SU-DHL-6 (cell line): ENCODE measurements around the gene ATP1A4.

Source experiments
- H2AFZ ChIP-seq: fragments of 200-600 bp; sonication (generic); 2 replicates; pipeline ENCODE4 v1.6.1; 2014; ENCODE audit warnings: low read depth, mild to moderate bottlenecking, moderate library complexity, mixed read lengths, antibody characterized with exemption, low read length; ENCODE audit not compliant: severe bottlenecking
- H3F3A ChIP-seq: fragments of 200-600 bp; shearing (Covaris generic); 2 replicates; pipeline ENCODE4 v1.6.0; 2016; ENCODE audit warnings: antibody characterized with exemption, mild to moderate bottlenecking; ENCODE audit not compliant: insufficient read depth
- H3K27ac ChIP-seq: fragments of 200-600 bp; sonication (generic); 2 replicates; pipeline ENCODE4 v1.5.1; 2016; ENCODE audit warnings: low read depth, mild to moderate bottlenecking, low read length, moderate library complexity, mixed read lengths
- H3K27me3 ChIP-seq: fragments of 200-600 bp; sonication (generic), shearing (Covaris generic); 2 replicates; pipeline ENCODE4 v1.6.0; 2014; ENCODE audit warnings: mild to moderate bottlenecking, low read length
- H3K36me3 ChIP-seq: fragments of 200-600 bp; sonication (generic); 2 replicates; pipeline ENCODE4 v1.6.1; 2014; ENCODE audit warnings: mild to moderate bottlenecking, low read length, mixed read lengths
- H3K4me2 ChIP-seq: fragments of 300-600, 200-600 bp; shearing (Covaris generic), sonication (generic); 2 replicates; pipeline ENCODE4 v1.6.0; 2014; ENCODE audit warnings: low read length, low read depth, mild to moderate bottlenecking; ENCODE audit not compliant: poor library complexity, severe bottlenecking
- H3K4me3 ChIP-seq: fragments of 200-600 bp; sonication (generic); 2 replicates; pipeline ENCODE4 v1.5.1; 2014; ENCODE audit warnings: antibody characterized with exemption, low read length, mild to moderate bottlenecking, mixed read lengths; ENCODE audit not compliant: insufficient read depth, poor library complexity, severe bottlenecking
- H3K79me2 ChIP-seq: fragments of 200-600 bp; sonication (generic); 2 replicates; pipeline ENCODE4 v1.6.1; 2014; ENCODE audit warnings: mild to moderate bottlenecking, low read length, moderate library complexity; ENCODE audit not compliant: insufficient read depth
- H3K9ac ChIP-seq: fragments of 200-600 bp; sonication (generic); 2 replicates; pipeline ENCODE4 v1.7.0; 2014; ENCODE audit warnings: mild to moderate bottlenecking, low read length
- H3K9me2 ChIP-seq: fragments of 200-600 bp; sonication (generic); replicated peaks from 2 replicates; pipeline ENCODE4 v1.6.1; 2014; ENCODE audit warnings: low read length; ENCODE audit not compliant: insufficient read depth
- H3K9me3 ChIP-seq: fragments of 200-600 bp; sonication (generic); 2 replicates; pipeline ENCODE4 v1.6.1; 2014; ENCODE audit warnings: low read length, mixed read lengths; ENCODE audit not compliant: insufficient read depth
- H4K20me1 ChIP-seq: fragments of 200-600 bp; sonication (generic); 2 replicates; pipeline ENCODE4 v1.6.1; 2014; ENCODE audit warnings: low read depth, mild to moderate bottlenecking, antibody characterized with exemption, low read length, moderate library complexity, mixed read lengths
- EZH2phosphoT487 ChIP-seq: fragments of 200-600 bp; sonication (generic), shearing (Covaris generic); conservative IDR thresholded peaks from 2 replicates; pipeline ENCODE4 v1.6.1; 2018; ENCODE audit warnings: mild to moderate bottlenecking, antibody characterized with exemption, low read length, moderate library complexity, mixed read lengths
- TF ChIP-seq, protein P1 (sequence below): fragments of 200-600 bp; sonication (generic); IDR thresholded peaks from one replicate; pipeline ENCODE4 v1.5.1; 2017; ENCODE audit warnings: antibody characterized with exemption, mild to moderate bottlenecking, low read length, moderate library complexity; ENCODE audit not compliant: insufficient read depth, poor library complexity, severe bottlenecking

Gene ATP1A4

GRCh38 chr1:160113407-160113806 lies 38.0 kb upstream of the ATP1A4 start:
- no peaks in the 10 kb centered on the region for H3K9me2 ChIP-seq
- TF ChIP-seq EZH2phosphoT487, result no peak
- TF ChIP-seq, protein P1, sequence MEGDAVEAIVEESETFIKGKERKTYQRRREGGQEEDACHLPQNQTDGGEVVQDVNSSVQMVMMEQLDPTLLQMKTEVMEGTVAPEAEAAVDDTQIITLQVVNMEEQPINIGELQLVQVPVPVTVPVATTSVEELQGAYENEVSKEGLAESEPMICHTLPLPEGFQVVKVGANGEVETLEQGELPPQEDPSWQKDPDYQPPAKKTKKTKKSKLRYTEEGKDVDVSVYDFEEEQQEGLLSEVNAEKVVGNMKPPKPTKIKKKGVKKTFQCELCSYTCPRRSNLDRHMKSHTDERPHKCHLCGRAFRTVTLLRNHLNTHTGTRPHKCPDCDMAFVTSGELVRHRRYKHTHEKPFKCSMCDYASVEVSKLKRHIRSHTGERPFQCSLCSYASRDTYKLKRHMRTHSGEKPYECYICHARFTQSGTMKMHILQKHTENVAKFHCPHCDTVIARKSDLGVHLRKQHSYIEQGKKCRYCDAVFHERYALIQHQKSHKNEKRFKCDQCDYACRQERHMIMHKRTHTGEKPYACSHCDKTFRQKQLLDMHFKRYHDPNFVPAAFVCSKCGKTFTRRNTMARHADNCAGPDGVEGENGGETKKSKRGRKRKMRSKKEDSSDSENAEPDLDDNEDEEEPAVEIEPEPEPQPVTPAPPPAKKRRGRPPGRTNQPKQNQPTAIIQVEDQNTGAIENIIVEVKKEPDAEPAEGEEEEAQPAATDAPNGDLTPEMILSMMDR, result no peak
- H3K4me3 ChIP-seq, result no peak overlapping the region
- H3K9me3 ChIP-seq, result no peaks in the 10 kb centered on the region
- no peaks in the 10 kb centered on the region for H3K79me2 ChIP-seq
- no peaks in the 10 kb centered on the region for H4K20me1 ChIP-seq
- H3K4me2 ChIP-seq, result no peak overlapping the region
- H3F3A ChIP-seq, result no peaks in the 10 kb centered on the region
- H3K36me3 ChIP-seq, result no peaks in the 10 kb centered on the region
- H3K27me3 ChIP-seq, result no peaks in the 10 kb centered on the region
- H3K9ac ChIP-seq, result no peak overlapping the region
- no peak overlapping the region for H3K27ac ChIP-seq
- H2AFZ ChIP-seq, result no peak overlapping the region

DNA sequence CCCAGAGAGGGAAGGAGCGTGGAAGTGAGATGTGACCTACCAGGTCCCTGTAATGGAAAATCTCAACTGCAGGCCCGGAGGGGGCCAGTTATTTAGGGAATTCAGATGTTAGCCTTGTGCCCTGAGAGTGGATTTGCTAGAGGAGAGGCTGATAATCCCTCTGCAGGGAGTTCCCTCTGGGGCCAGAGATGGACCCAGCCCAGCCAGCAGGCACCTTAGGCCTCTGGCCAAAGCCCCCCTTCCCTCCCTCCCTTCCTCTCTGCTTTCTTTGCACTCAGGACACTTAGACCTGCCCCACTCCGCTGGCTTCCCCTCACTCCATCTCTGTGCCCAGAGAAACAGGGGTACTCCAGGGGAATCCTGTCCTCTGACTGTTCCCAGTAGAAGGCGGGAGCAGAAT lies 37.3 kb upstream of the ATP1A4 start:
- Histone ChIP-seq H4K20me1 (no peaks in the 10 kb centered on the region), H3K9me2 (no peaks in the 10 kb centered on the region)

GRCh38 chr1:160115545-160116282 lies 35.7 kb upstream of the ATP1A4 start, which contains the start of gene ATP1A2:
TSS of gene ATP1A2 (plus strand) at chr1:160115759. CDS start at chr1:160115862, 103 bp downstream.
- Histone ChIP-seq H3K36me3 (no peaks in the 10 kb centered on the region), H3K4me3 (no peak within 1 kb of the TSS)
- TF ChIP-seq, protein P1, result no peak
- no peak for TF ChIP-seq EZH2phosphoT487

More for the DNA sequence above, 37.3 kb upstream of the ATP1A4 start:
- TF ChIP-seq EZH2phosphoT487, result no peak
- TF ChIP-seq, protein P1, result no peak
- no peak overlapping the region for H3K9ac ChIP-seq
- H3K9me3 ChIP-seq, result no peaks in the 10 kb centered on the region
- H2AFZ ChIP-seq, result no peak overlapping the region
- no peaks in the 10 kb centered on the region for H3K79me2 ChIP-seq
- H3F3A ChIP-seq, result no peaks in the 10 kb centered on the region
- no peaks in the 10 kb centered on the region for H3K36me3 ChIP-seq
- H3K4me3 ChIP-seq, result no peak overlapping the region
- no peak overlapping the region for H3K4me2 ChIP-seq
- no peaks in the 10 kb centered on the region for H3K27me3 ChIP-seq
- H3K27ac ChIP-seq, result no peak overlapping the region

More at GRCh38 chr1:160115545-160116282, 35.7 kb upstream of the ATP1A4 start, which contains the start of gene ATP1A2:
- Histone ChIP-seq H3K4me2 (no peak within 1 kb of the TSS), H3F3A (no peaks in the 10 kb centered on the region), H3K9me2 (no peaks in the 10 kb centered on the region), H3K9ac (no peak within 1 kb of the TSS), H4K20me1 (no peaks in the 10 kb centered on the region), H2AFZ (no peak within 1 kb of the TSS), H3K79me2 (no peaks in the 10 kb centered on the region), H3K27me3 (no peaks in the 10 kb centered on the region), H3K27ac (no peak within 1 kb of the TSS), H3K9me3 (no peaks in the 10 kb centered on the region)
